Progenitor cell of endocrine pancreas (in vitro differentiated cells): ENCODE measurements around the gene RXRA. TPM values are rescaled to one million over a fixed set of nuclear protein-coding genes. Genes with fewer than 3 reads are reported as not detected.

ENCODE experiments used
- DNase-seq: peaks from one replicate; pipeline ENCODE4 v3.0.0; 2021; ENCODE audit warnings: low spot score; ENCODE audit not compliant: unreplicated experiment
- H3K27ac Mint-ChIP-seq: 2 replicates; pipeline ENCODE4 v1.8.0; 2021; ENCODE audit warnings: mild to moderate bottlenecking, moderate library complexity, mixed read lengths
- H3K27me3 Mint-ChIP-seq: 2 replicates; pipeline ENCODE4 v1.8.0; 2021; ENCODE audit warnings: mixed read lengths
- H3K36me3 Mint-ChIP-seq: 2 replicates; pipeline ENCODE4 v1.8.0; 2022; ENCODE audit warnings: mixed read lengths; ENCODE audit not compliant: insufficient read depth
- H3K4me1 Mint-ChIP-seq: 2 replicates; pipeline ENCODE4 v1.8.0; 2021; ENCODE audit warnings: low read depth, mixed read lengths
- H3K4me3 Mint-ChIP-seq: 2 replicates; pipeline ENCODE4 v1.8.0; 2021; ENCODE audit warnings: low read depth, mild to moderate bottlenecking, moderate library complexity, mixed read lengths
- H3K9me3 Mint-ChIP-seq: 2 replicates; pipeline ENCODE4 v1.8.0; 2021; ENCODE audit warnings: low read depth, mixed read lengths
- CTCF ChIP-seq: fragments of 200-600 bp; sonication (generic); IDR thresholded peaks from one replicate; pipeline ENCODE4 v1.5.0; 2021; ENCODE audit warnings: antibody characterized with exemption, mild to moderate bottlenecking; ENCODE audit not compliant: unreplicated experiment
- total RNA-seq: library from RNA; stranded (reverse); gene quantifications from 2 replicates; pipeline ENCODE4 v1.2.1, GENCODE V29; 2021

RXRA gene
- total RNA-seq, 1 donor from 2014 or later, result 64.8 TPM

DNA sequence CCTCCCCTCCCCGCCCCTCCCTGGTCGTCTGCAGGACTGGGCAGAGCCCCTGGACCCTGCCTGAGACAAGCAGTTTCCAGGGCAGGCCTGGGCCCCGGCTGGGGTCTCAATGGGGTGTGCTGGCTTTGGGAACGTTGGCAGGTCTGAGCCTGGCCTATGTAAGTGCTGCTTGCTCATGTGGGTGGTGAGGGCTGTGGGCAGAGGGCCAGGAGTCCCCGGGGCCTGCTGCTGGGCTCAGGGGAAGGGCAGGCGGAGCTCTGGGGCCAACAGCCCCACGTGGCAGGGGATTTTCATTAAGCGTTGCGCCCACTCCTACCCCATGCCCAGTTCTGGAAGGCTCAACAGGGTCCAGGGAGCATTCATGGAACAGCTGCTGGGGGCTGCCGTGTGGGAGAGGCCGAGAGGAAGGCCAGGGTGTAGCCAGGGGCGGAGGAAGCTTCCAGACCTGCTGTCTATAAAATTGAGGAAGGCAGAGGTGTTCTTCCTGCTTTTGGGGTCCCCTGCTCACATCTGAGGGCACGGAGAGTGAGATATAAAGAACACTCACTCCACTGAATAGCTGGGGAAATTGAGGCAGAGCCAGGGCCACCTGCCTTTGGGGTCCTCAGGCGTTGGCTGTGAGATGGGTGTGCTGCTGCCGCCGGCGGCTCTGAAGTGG is 32.5 kb downstream of the RXRA start:
- no peaks in the 10 kb centered on the region for H3K9me3 Mint-ChIP-seq
- no peak overlapping the region for H3K4me3 Mint-ChIP-seq
- DNase-seq, result no peak
- H3K4me1 Mint-ChIP-seq, result peaks cover 29% of the 10 kb centered on the region
- H3K36me3 Mint-ChIP-seq, result no peaks in the 10 kb centered on the region
- no peak overlapping the region for H3K27ac Mint-ChIP-seq
- no peak for TF ChIP-seq CTCF
- no peaks in the 10 kb centered on the region for H3K27me3 Mint-ChIP-seq

DNA sequence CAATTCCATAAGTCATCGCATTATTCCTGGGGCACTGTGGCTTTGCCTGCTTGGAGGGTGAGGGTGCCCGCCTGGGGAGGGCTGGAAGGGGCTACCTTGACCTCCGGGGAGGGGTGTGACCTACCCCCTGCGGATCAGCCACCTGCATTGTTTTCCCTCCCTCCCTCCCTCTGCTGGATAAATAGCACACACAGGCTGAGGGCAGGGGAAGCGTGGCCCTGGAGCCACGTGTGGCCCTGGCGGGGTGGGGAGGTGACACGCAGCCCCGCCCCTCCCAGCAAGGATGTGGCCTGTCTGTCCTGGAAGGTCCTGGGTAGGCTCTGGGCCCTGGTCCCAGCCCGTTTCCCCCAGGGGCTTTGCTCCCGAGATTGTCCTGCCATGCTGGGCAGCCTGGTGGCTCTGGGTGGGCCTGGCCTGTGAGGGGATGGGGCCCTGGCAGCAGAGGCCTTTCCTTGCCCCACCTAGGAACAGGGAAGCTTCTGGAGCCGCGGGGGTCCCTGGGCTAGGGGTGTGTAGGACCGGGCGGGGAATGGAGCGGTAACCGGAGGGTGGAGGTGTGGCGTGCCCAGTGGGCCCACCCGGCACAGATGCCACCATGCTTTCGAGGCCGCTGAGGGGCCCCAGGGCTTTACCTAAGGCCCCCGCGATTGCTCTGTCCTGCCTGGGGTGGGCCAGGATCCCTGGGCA is 33.4 kb downstream of the RXRA start:
- Mint-ChIP-seq H3K27ac (no peak overlapping the region), H3K4me3 (no peak overlapping the region), H3K4me1 (peaks cover 27% of the 10 kb centered on the region), H3K36me3 (no peaks in the 10 kb centered on the region), H3K9me3 (no peaks in the 10 kb centered on the region), H3K27me3 (no peaks in the 10 kb centered on the region)
- TF ChIP-seq CTCF, result no peak
- DNase-seq, result no peak

GRCh38 chr9:134360180-134360759 is 34.0 kb downstream of the RXRA start:
- Mint-ChIP-seq H3K4me3 (no peak overlapping the region), H3K4me1 (peaks cover 24% of the 10 kb centered on the region), H3K9me3 (no peaks in the 10 kb centered on the region), H3K36me3 (no peaks in the 10 kb centered on the region), H3K27ac (no peak overlapping the region), H3K27me3 (no peaks in the 10 kb centered on the region)
- no peak for DNase-seq
- TF ChIP-seq CTCF, result no peak

GRCh38 chr9:134360897-134361296 is 34.6 kb downstream of the RXRA start:
- Mint-ChIP-seq H3K4me1 (peaks cover 26% of the 10 kb centered on the region), H3K27ac (no peak overlapping the region), H3K27me3 (no peaks in the 10 kb centered on the region), H3K9me3 (no peaks in the 10 kb centered on the region), H3K36me3 (no peaks in the 10 kb centered on the region), H3K4me3 (no peak overlapping the region)
- DNase-seq, result no peak
- no peak for TF ChIP-seq CTCF

DNA sequence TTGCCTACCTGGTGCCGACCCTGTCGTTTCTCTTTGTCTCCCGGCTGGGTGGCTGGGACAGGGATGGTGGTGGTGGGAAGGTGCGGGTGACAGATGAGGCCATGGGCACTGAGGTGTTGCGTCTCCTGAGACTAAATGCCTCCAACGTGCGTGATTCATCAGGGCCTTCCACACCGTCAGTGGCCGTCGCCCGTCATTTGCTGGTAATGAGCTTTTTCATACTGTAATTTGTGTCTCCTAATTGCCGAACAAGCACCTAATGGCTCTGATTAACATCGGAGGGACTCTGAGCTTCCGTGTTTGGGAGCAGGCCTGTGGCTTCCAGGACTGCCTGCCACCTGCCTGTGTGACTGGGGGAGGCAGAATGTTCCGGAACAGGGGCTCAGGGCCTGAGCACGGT is 35.2 kb downstream of the RXRA start:
- H3K27ac Mint-ChIP-seq, result no peak overlapping the region
- no peaks in the 10 kb centered on the region for H3K36me3 Mint-ChIP-seq
- H3K4me3 Mint-ChIP-seq, result no peak overlapping the region
- DNase-seq, result no peak
- H3K27me3 Mint-ChIP-seq, result no peaks in the 10 kb centered on the region
- peaks cover 21% of the 10 kb centered on the region for H3K4me1 Mint-ChIP-seq
- no peaks in the 10 kb centered on the region for H3K9me3 Mint-ChIP-seq
- TF ChIP-seq CTCF, result no peak
